ENCODE measurements around the gene TMC3.

- TF ChIP-seq CTCF (IDR thresholded peaks at IDR 0.05): no peak
- TF ChIP-seq POLR2A (IDR thresholded peaks at IDR 0.05): no peak
- no peak for TF ChIP-seq EP300 (IDR thresholded peaks at IDR 0.05)
Observed at GRCh38 chr15:81362790-81363189, 11.2 kb downstream of the TMC3 start.
